ENCODE measurements around the gene ARID3B.
"Not testable (repeated sequence)": the region's sequence is repeated elsewhere in the genome, so short reads cannot be mapped to it uniquely, and the experiment has no call there.

The ARID3B gene

GRCh38 chr15:74621936-74622335, 80.9 kb downstream of the ARID3B start:
- no peak for ATAC-seq

- ATAC-seq = no peak
Measured at GRCh38 chr15:74622758-74623157, 81.7 kb downstream of the ARID3B start.

- ATAC-seq = no peak
Measured at GRCh38 chr15:74624020-74624602, 83.1 kb downstream of the ARID3B start.

GRCh38 chr15:74625693-74626092, 84.7 kb downstream of the ARID3B start:
- ATAC-seq = no peak

GRCh38 chr15:74626336-74626735, 85.3 kb downstream of the ARID3B start:
- no peak for ATAC-seq

GRCh38 chr15:74626752-74627692, 86.0 kb downstream of the ARID3B start:
- ATAC-seq = peak; percentile 19 to 47

GRCh38 chr15:74627766-74628165, 86.7 kb downstream of the ARID3B start:
- ATAC-seq = no peak

GRCh38 chr15:74628199-74628598, 87.2 kb downstream of the ARID3B start:
- ATAC-seq = no peak

- ATAC-seq = no peak
Measured at GRCh38 chr15:74628949-74629348, 87.9 kb downstream of the ARID3B start.

GRCh38 chr15:74629696-74630095, 88.7 kb downstream of the ARID3B start:
- ATAC-seq = not testable (repeated sequence)

GRCh38 chr15:74630284-74631086, 89.5 kb downstream of the ARID3B start:
- ATAC-seq = no peak

- no peak for ATAC-seq
Measured at GRCh38 chr15:74631087-74631385, 90.0 kb downstream of the ARID3B start.

GRCh38 chr15:74631408-74631807, 90.4 kb downstream of the ARID3B start:
- no peak for ATAC-seq

- peak; percentile 53 to 55 for ATAC-seq
Measured at GRCh38 chr15:74631935-74632560, 91.0 kb downstream of the ARID3B start.

GRCh38 chr15:74632601-74633000, 91.6 kb downstream of the ARID3B start:
- ATAC-seq = no peak

- ATAC-seq = no peak
Measured at GRCh38 chr15:74633781-74634180, 92.8 kb downstream of the ARID3B start.

GRCh38 chr15:74635228-74635627, 94.2 kb downstream of the ARID3B start:
- ATAC-seq = peak; percentile 86 to 88

- no peak for ATAC-seq
Measured at GRCh38 chr15:74636984-74637383, 96.0 kb downstream of the ARID3B start.

- no peak for ATAC-seq
Measured at GRCh38 chr15:74641151-74641550, 100.1 kb downstream of the ARID3B start.

- ATAC-seq = no peak
Measured at GRCh38 chr15:74642348-74642733, 101.3 kb downstream of the ARID3B start.

GRCh38 chr15:74642734-74643664, 102.0 kb downstream of the ARID3B start:
- ATAC-seq = no peak

GRCh38 chr15:74643665-74644204, 102.7 kb downstream of the ARID3B start:
- ATAC-seq = no peak

All from activated CD4-positive, CD25-positive, alpha-beta regulatory T cell treated with anti-CD3 and anti-CD28 coated beads, Interleukin-2, amount 50 U/mL, for 24 hours (primary cell).